Nephron progenitor cell (in vitro differentiated cells): ENCODE data around the gene ZNF26.

ENCODE experiments used
- DNase-seq: peaks from one replicate; pipeline ENCODE4 v3.0.0; 2021
- H3K27ac Mint-ChIP-seq: 2 replicates; pipeline ENCODE4 v1.8.0; 2021; ENCODE audit warnings: mild to moderate bottlenecking, moderate library complexity, mixed read lengths
- H3K27me3 Mint-ChIP-seq: 2 replicates; pipeline ENCODE4 v1.8.0; 2021; ENCODE audit warnings: mild to moderate bottlenecking, low read depth, mixed read lengths; ENCODE audit not compliant: poor library complexity
- H3K36me3 Mint-ChIP-seq: 2 replicates; pipeline ENCODE4 v1.8.0; 2021; ENCODE audit warnings: low read depth, mixed read lengths
- H3K4me1 Mint-ChIP-seq: 2 replicates; pipeline ENCODE4 v1.8.0; 2021; ENCODE audit warnings: mixed read lengths
- H3K4me3 Mint-ChIP-seq: 2 replicates; pipeline ENCODE4 v1.8.0; 2021; ENCODE audit warnings: mild to moderate bottlenecking, moderate library complexity, mixed read lengths
- H3K9me3 Mint-ChIP-seq: 2 replicates; pipeline ENCODE4 v1.8.0; 2021; ENCODE audit warnings: mild to moderate bottlenecking, moderate library complexity, mixed read lengths
- TF ChIP-seq, protein P1 (sequence below): fragments of 200-600 bp; sonication (generic); IDR thresholded peaks from 2 replicates; pipeline ENCODE4 v1.5.0; 2021; ENCODE audit warnings: antibody characterized with exemption

The ZNF26 gene

DNA sequence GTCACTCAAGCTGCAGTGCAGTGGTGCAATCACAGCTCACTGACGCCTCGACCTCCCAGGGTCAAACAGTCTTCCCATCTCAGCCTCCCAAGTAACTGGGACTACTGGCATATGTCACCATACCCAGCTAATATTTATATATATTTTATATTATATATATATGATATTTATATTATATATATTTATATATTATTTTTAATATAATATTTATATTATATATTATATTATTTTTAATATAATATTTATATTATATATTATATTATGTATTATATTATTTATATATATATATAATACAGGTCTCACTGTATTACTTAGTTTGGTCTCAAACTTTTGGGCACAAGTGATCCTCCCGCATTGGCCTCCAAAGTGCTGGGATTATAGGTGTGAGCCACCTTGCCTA lies 60.5 kb downstream of the ZNF26 start:
- H3K9me3 Mint-ChIP-seq = peaks cover 100% of the 10 kb centered on the region
- H3K27ac Mint-ChIP-seq = no peak overlapping the region
- no peak for DNase-seq
- H3K27me3 Mint-ChIP-seq = peaks cover 30% of the 10 kb centered on the region
- H3K36me3 Mint-ChIP-seq = peaks cover 100% of the 10 kb centered on the region
- no peak overlapping the region for H3K4me3 Mint-ChIP-seq
- no peaks in the 10 kb centered on the region for H3K4me1 Mint-ChIP-seq
- TF ChIP-seq, protein P1, sequence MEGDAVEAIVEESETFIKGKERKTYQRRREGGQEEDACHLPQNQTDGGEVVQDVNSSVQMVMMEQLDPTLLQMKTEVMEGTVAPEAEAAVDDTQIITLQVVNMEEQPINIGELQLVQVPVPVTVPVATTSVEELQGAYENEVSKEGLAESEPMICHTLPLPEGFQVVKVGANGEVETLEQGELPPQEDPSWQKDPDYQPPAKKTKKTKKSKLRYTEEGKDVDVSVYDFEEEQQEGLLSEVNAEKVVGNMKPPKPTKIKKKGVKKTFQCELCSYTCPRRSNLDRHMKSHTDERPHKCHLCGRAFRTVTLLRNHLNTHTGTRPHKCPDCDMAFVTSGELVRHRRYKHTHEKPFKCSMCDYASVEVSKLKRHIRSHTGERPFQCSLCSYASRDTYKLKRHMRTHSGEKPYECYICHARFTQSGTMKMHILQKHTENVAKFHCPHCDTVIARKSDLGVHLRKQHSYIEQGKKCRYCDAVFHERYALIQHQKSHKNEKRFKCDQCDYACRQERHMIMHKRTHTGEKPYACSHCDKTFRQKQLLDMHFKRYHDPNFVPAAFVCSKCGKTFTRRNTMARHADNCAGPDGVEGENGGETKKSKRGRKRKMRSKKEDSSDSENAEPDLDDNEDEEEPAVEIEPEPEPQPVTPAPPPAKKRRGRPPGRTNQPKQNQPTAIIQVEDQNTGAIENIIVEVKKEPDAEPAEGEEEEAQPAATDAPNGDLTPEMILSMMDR = no peak

DNA sequence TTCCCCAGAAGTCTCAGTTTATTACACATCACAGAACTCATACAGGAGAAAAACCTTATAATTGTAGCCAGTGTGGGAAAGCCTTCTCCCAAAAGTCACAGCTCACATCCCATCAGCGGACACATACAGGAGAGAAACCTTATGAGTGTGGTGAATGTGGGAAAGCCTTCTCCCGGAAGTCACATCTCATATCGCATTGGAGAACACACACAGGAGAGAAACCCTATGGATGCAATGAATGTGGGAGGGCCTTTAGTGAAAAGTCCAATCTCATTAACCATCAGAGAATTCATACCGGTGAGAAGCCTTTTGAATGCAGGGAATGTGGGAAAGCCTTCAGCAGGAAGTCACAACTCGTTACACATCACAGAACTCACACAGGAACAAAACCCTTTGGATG lies 71.3 kb downstream of the ZNF26 start:
- Mint-ChIP-seq H3K27me3 (peaks cover 10% of the 10 kb centered on the region), H3K36me3 (peaks cover 100% of the 10 kb centered on the region), H3K4me1 (no peaks in the 10 kb centered on the region), H3K27ac (no peak overlapping the region), H3K4me3 (no peak overlapping the region), H3K9me3 (peaks cover 100% of the 10 kb centered on the region)
- TF ChIP-seq, protein P1 = no peak
- DNase-seq = no peak

DNA sequence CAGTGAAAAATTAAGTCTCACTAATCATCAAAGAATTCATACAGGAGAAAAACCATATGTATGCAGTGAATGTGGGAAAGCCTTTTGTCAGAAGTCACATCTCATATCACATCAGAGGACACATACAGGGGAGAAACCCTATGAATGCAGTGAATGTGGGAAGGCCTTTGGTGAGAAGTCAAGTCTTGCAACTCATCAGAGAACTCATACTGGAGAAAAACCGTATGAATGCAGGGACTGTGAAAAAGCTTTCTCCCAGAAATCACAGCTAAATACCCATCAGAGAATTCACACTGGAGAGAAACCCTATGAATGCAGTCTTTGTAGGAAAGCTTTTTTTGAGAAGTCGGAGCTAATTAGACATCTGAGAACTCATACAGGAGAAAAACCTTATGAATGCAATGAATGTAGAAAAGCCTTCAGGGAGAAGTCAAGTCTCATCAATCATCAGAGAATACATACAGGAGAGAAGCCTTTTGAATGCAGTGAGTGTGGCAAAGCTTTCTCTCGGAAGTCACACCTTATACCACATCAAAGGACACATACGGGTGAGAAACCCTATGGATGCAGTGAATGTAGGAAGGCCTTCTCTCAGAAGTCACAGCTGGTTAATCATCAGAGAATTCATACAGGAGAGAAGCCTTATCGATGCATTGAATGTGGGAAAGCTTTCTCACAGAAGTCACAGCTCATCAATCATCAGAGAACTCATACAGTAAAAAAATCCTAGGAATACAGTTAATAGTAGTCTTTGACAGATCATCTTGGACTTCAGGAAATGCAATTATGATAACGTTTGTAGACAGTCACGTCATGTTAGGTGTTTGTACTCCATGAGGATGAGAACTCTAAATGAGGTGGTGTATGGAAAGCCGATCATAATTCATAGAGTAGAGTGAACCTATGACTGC lies 72.3 kb downstream of the ZNF26 start:
- H3K4me1 Mint-ChIP-seq = no peaks in the 10 kb centered on the region
- H3K9me3 Mint-ChIP-seq = peaks cover 100% of the 10 kb centered on the region
- H3K27me3 Mint-ChIP-seq = peaks cover 10% of the 10 kb centered on the region
- H3K4me3 Mint-ChIP-seq = no peak overlapping the region
- no peak overlapping the region for H3K27ac Mint-ChIP-seq
- no peak for DNase-seq
- TF ChIP-seq, protein P1 = no peak
- H3K36me3 Mint-ChIP-seq = peaks cover 100% of the 10 kb centered on the region

GRCh38 chr12:133061954-133062353 lies 75.8 kb downstream of the ZNF26 start:
- Mint-ChIP-seq H3K4me1 (no peaks in the 10 kb centered on the region), H3K36me3 (peaks cover 90% of the 10 kb centered on the region), H3K4me3 (no peak overlapping the region), H3K9me3 (peaks cover 100% of the 10 kb centered on the region), H3K27ac (no peak overlapping the region), H3K27me3 (peaks cover 4% of the 10 kb centered on the region)
- DNase-seq = no peak
- TF ChIP-seq, protein P1 = no peak

- no peak for DNase-seq
- peaks cover 98% of the 10 kb centered on the region for H3K9me3 Mint-ChIP-seq
- TF ChIP-seq, protein P1 = no peak
- H3K4me1 Mint-ChIP-seq = no peaks in the 10 kb centered on the region
- no peak overlapping the region for H3K27ac Mint-ChIP-seq
- no peak overlapping the region for H3K4me3 Mint-ChIP-seq
- no peaks in the 10 kb centered on the region for H3K27me3 Mint-ChIP-seq
- H3K36me3 Mint-ChIP-seq = peaks cover 74% of the 10 kb centered on the region
These were observed 77.4 kb downstream of the ZNF26 start for GRCh38 chr12:133063556-133063955.

DNA sequence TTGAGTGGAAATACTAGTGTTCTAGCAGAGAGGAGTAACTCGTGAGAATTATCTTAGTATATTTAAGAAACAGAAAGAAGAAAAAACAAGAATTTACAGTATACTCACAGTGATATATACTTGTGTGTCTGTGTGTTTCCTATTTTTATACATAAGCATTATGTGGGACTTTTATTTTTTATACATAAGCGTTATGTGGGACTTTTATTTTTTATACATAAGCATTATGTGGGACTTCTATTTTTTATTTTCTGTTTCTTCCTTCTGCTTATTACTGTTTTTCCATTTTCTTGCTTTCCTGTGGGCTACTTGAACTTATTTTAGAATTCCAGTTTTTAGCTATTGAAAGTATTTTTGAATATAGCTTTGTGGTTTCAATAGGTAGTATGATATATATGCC lies 87.7 kb downstream of the ZNF26 start:
- Mint-ChIP-seq H3K27me3 (no peaks in the 10 kb centered on the region), H3K36me3 (peaks cover 13% of the 10 kb centered on the region), H3K4me3 (no peak overlapping the region), H3K27ac (no peak overlapping the region), H3K4me1 (no peaks in the 10 kb centered on the region), H3K9me3 (peaks cover 61% of the 10 kb centered on the region)
- no peak for DNase-seq
- TF ChIP-seq, protein P1 = no peak
